Superior temporal gyrus (tissue), 1 donor: ENCODE data around the gene NEU1.
"Not testable (repeated sequence)": the region's sequence is repeated elsewhere in the genome, so short reads cannot be mapped to it uniquely, and the experiment has no call there.

Experiments
- DNase-seq: peaks from one replicate; pipeline ENCODE4 v3.0.0-alpha.2; 2016; ENCODE audit errors: extremely low spot score

NEU1 gene

DNA sequence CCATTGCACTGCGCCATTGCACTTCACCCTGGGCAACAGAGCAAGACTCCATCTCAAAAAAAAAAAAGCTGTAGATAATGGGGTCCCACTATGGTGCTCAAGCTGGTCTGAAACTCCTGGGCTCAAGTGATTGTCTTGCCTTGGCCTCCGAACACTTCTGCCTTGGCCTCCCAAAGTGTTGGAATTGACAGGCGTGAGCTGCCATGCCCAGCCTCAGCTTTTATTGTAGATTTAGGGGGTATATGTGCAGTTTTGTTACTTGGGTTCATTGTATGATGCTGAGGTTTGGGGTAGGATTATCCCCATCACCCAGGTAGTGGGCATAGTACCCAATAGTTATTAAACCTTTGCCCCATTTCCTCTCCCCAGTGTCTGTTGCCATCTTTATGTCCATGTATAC is 23.7 kb downstream of the NEU1 start:
- no peak for DNase-seq

DNA sequence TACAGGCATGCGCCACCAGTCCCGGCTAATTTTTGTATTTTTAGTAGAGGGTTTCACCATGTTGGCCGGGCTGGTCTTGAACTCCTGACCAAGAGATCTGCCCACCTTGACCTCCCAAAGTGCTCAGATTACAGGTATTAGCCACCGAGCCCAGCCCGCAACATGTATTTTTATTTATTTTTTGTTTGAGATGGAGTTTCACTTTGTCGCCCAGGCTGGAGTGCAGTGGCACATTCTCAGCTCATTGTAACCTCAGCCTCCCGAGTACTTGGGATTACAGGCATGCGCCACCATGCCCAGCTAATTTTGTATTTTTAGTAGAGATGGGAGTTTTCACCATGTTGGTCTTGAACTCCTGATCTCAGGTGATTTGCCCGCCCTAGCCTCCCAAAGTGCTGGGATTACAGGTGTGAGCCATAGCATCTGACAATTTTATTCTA is 24.5 kb downstream of the NEU1 start:
- DNase-seq = not testable (repeated sequence)

DNA sequence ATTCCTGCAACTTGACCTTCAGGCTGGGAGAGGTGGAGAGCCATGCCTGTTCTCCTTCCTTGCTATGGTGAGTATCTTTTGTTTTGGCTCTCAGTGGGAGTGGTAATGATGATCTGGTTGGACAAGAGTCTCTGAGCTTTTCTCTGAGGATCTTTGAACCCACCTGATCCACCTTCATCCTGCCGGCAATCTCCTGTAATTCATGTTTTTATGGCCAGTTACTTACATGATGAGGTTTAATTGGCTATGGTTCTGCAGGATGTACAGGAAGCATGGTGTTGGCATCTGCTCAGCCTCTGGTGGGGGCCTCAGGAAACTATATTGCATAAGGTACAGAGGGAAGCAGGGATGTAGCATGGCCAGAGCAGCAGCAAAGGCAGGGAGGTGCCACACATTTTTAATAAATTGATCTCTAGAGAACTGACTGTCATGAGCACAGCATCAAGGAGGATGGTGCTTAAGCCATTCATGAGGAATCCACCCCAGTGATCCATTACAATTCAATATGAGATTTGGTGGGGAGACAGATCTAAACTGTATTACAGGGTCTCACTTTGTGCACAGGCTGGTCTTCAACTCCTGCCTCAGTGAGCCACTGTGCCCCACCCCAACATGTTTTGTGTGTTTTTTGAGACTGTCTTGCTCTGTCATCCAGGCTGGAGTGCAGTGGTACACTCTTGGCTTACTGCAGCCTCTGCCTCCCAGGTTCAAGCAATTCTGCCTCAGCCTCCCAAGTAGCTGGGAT is 25.1 kb downstream of the NEU1 start:
- no peak for DNase-seq

DNA sequence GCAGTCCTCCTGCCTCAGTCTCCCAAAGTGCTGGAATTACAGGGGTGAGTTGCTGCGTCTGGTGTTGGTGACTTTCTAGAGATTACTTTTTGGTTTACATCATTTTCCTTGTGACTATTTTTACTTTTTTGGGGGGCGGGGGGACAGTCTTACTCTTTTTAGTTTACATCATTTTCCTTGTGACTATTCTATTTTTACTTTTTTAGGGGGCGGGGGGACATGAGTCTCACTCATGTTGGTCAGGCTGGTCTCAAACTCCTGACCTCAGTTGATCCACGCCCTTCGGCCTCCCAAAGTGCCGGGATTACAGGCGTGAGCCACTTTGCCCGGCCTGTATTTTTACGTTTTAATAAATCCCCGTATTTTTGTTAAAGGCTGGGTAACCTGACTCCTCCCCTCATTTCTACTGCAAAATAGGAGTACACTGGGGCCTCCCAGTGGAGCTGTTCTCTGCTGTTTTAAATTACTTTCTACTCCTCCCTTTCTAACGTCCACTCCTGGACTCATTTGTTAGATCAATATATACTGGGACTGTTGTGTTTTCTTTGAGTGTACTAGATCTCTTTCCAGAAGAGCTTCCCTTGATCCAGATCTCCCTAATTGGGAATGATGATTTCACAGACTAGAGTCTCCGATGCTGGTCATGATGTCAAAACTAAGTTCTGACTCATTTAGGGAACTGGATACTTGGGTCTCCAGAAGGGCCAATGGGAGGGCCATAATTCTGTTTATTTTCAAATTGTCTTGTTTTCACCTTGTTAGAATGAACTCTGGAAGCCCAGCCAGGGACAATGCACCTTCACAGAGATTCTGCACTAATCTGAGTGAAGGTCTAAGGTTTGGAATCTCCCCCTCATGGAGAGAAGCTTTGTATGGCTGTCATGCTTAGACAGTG is 25.9 kb downstream of the NEU1 start:
- DNase-seq = no peak

DNA sequence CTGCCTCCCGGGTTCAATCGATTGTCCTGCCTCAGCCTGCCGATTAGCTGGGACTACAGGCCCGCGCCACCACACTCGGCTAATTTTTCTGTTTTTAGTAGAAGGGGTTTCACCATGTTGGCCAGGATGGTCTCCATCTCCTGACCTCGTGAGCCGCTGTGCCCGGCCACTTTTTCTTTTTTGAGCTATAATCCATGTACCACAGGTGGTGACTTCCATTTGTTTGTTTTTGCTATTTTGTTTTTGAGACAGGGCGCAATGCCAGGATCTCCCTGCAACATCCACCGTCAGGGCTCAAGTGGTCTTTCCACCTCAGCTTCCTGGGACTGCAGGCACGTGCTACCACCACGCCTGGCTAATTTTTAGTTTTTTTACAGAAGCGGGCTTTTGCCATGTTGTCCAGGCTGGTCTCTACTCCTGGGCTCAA is 26.6 kb downstream of the NEU1 start:
- no peak for DNase-seq

DNA sequence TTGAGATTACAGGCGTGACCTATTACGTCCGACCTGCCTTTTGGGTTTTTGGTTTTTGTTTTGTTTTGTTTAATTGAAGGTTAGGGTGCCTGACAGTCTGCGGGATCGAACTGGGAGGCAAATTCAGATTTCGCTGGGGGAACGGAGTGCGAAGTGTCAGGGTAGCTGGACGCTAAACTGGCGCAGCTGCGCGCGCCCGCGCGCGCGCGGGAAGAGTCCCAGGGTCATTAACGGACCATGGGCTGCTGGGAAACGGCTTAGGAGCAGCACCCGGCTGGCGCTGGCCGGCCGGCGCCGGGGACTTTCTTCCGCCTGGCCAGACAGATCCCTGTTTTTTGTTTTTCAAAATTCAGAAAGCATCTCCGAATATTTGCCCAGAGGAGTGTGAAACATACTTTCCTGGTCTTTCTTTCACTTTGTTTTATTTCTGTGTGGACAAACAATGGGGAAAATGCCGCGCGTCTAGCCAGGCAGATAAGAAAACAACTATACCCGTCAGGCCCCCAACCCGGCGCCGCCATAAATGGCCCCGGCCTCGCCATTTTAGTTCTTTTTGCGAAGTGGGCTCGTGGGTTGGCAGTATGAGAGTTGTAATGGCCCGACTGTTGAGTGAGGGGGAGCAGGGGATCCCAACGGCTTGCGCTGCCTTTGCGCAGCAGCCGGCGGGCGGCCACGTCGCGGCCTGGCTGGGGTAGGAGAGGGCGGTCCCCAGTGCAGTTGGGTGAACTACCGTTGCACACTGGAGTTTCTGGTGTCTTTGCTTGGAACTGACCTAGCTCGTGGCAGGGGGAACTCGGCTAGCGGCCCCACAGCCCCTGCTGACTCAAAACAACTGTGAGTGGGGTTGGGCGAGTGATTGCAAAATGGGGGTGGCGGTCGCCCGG is 28.0 kb downstream of the NEU1 start:
- peak; percentile 92 for DNase-seq

DNA sequence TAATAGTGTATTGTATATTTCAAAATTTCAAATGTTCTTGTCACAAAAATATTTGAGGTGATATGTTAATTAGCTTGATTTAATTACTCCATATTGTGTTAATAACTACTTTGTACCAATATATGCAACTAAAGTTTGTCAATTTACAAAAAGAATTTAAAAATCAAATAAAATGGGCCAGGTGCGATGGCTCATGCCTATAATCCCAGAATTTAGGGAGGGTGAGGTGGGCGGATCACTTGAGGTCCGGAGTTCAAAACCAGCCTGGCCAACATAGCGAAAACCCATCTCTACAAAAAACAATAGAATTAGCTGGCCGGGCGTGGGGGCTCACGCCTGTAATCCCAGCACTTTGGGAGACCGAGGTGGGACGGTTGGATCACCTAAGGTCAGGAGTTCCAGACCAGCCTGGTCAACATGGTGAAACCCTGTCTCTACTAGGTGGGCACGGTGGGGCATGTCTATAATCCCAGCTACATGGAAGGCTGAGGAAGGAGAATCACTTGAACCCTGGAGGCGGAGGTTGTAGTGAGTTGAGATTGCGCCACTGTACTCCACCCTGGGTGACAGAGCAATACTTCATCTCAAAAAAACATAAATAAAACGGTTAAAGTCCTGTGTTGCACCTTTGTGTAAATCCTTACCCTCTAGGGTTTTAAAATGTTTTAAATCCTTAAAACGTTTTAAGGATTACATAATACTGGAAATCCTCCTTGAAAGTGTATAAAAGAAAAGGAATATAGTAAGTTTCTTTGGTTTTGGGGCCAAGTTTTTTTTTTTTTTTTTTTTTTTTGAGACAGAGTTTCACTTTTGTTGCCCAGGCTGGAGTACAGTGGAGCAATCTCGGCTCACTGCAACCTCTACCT is 31.0 kb downstream of the NEU1 start:
- no peak for DNase-seq

DNA sequence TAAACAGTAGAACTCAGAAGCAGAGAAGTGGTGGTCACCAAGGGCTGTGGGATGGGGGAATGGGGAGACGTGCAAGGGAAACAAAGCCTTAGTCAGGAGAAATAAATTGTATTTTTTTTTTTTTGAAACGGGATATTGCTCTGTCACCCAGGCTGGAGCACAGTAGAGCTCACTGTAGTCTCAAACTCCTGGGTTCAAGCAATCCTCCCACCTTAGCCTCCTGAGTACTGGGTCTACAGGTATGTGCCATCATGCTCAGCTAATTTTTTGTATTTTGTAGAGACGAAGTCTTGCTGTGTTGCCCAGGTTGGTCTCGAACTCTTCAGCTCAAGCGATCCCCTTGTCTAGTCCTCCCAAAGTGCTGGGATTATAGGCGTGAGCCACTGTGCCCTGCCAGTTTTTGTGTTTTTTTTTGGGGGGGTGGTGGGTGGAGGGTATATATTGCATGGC is 31.7 kb downstream of the NEU1 start:
- DNase-seq = no peak

DNA sequence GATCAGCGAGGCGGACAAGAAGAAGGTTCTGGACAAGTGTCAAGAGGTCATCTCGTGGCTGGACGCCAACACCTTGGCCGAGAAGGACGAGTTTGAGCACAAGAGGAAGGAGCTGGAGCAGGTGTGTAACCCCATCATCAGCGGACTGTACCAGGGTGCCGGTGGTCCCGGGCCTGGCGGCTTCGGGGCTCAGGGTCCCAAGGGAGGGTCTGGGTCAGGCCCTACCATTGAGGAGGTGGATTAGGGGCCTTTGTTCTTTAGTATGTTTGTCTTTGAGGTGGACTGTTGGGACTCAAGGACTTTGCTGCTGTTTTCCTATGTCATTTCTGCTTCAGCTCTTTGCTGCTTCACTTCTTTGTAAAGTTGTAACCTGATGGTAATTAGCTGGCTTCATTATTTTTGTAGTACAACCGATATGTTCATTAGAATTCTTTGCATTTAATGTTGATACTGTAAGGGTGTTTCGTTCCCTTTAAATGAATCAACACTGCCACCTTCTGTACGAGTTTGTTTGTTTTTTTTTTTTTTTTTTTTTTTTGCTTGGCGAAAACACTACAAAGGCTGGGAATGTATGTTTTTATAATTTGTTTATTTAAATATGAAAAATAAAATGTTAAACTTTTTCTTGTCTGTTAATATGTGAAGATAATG is 32.9 kb downstream of the NEU1 start:
- peak; percentile 92 for DNase-seq

DNA sequence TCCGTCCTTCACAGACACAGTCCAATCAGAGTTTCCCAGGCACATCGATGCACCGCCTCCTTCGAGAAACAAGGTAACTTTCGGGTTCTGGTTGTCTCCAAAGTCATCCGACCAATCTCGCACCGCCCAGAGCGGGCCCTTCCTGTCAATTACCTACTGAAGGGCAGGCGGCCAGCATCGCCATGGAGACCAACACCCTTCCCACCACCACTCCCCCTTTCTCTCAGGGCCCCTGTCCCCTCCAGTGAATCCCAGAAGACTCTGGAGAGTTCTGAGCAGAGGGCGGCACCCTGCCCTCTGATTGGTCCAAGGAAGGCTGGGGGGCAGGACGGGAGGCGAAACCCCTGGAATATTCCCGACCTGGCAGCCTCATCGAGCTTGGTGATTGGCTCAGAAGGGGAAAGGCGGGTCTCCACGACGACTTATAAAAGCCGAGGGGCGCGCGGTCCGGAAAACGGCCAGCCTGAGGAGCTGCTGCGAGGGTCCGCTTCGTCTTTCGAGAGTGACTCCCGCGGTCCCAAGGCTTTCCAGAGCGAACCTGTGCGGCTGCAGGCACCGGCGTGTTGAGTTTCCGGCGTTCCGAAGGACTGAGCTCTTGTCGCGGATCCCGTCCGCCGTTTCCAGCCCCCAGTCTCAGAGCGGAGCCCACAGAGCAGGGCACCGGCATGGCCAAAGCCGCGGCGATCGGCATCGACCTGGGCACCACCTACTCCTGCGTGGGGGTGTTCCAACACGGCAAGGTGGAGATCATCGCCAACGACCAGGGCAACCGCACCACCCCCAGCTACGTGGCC is 35.1 kb downstream of the NEU1 start, which contains the start of gene HSPA1B:
Gene HSPA1B, plus strand, starts transcription at position 453 of the 794 bp plus-strand sequence. Its CDS starts 213 bp downstream, at position 666.
- peak; percentile 99 for DNase-seq

DNA sequence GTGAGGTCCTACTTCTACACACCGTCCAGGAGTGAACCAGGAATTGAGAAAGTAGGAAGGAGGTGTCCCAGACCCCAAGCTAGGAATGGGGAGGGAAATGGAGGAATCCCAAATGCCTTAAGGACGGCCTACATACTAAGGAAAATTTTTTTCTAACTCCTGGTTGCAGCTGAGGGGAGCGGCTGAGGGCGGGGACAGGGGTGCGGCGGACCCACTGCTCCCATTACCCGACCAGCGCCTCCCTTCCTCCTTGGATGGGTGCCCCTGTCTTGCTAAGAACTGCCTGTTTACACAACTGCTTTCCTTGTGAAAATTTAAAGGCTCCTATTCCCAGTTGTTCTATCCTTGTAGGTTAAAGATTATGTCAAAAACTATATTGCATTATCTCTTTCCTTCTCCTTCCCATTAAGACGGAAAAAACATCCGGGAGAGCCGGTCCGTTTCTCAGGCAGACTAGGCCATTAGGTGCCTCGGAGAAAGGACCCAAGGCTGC is 35.8 kb downstream of the NEU1 start:
- no peak for DNase-seq

DNA sequence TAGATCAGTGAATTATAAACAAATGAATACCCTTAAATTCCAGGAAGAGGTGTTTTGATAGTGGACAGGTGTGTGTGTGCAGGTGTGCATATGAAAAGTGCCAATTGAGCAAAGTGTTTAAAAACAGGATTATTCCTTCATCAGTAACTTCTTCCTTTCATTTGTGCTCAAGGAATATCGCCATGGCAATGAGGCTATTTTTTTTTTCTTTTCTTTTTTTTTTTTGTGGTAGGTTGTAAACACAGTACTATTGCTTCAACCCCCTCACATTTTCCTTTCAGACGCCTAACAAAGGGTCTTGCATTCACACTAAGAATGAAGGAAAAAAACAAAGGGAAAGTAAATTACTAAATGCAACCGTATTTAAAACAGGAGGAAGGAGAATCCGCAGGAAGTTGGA is 37.1 kb downstream of the NEU1 start:
- no peak for DNase-seq

DNA sequence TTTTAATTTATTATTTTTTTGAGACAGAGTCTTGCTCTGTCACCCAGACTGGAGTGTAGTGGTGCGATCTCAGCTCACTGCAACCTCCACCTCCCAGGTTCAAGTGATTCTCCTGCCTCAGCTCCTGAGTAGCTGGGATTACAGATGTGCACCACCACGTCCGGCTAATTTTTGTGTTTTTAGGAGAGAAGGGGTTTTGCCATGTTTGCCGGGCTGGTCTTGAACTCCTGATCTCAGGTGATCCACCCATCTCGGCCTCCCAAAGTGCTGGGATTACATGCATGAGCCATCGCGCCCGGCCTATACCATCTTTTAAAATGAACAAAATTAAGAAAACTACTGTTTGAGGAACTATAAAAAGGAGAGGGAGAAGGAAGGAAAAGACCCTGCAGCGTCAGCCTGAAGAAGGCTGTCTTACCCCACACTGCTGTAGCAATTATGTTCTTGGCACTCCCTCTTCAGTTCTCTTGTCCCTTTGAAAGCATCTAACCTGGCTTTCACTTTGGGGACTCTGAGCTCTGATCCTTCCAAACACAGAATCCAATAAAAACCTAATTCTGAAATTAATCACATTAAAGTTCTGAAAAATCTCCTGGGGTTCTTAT is 38.9 kb downstream of the NEU1 start:
- DNase-seq = not testable (repeated sequence)

DNA sequence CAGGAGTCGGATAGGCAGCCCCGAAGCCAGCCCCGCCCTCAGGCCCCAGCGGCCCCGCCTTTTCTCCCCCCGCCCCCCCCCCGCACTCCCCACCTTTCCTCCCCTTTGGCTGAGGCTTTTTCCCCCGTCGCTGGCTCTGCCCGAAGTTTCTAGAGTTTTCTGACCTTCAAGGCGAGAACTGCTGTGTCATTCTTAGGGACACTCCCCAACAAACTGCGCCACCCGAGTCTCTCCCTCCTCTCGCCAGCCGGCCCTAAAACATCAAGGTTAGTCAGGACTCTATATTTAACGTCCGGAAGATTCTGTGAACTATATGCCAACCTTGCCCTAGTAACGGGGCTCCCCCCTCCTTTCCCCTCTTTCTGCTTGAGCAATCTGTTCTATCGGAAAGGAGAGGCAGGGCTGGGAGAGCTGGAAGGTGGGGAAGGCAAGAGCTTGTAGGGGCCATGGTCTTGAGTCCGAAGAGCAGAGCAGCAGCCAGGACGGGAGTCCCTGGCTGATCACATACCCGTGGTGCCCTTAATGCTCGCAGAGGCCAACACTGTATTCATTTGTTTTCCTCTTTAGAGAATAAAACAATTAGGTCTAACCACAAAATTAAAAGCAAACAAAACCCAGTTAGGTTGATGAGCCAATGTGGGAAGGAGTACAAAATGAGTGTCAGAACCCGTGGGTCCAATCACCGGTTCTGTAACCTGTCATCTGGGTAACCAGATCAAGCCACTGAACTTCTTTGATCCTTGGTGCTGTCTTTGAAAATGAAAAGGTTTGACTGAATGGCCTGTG is 40.4 kb downstream of the NEU1 start:
- DNase-seq = peak; percentile 82

DNA sequence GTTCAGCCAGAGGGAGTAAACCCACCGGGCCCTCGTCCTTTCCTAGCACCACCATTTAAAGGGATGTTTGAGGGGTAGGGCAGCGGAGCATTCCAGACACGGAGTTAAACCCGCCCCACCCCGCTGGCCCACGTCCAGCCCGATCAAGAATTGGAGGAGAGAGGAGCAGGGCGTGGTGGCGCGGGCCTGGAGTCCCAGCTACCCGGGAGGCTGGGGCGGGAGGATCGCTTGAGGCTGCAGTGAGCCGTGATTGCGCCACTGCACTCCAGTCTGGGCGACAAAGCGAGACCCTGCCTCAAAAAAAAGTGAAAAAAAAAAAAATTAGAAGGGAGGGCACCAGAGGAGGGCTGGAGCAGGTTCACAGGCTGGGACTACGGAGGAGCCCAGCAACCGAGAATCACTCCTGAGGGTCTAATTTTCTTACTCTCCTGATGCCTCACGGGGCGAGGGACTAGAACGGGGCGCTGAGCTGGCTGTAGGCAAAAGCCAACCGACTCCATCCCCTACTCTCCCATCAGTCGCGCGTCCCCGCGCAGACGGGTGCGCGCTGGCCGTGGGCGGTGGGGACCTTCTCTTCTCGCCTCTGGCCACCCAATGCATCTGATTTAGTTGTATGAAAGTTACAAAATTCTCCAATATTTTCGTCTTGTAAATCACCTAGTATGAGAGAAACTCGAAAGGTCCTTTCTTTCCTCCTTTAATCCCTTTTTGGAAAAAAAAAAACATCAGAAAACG is 41.2 kb downstream of the NEU1 start:
- peak; percentile 82 for DNase-seq

DNA sequence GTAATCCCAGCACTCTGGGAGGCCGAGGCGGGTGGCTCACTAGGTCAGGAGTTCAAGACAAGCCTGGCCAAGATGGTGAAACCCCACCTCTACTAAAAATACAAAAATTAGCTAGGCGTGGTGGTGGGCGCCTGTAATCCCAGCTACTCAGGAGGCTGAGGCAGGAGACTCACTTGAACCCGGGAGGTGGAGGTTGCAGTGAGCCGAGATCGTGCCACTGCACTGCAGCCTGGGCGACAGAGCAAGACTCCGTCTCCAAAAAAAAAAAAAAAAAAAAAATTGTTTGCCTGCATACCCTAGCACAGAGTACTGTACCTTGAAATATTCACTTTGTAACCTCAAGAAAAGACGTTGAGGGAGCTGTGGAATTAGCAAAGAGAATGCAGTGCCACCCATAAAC is 42.2 kb downstream of the NEU1 start:
- not testable (repeated sequence) for DNase-seq

DNA sequence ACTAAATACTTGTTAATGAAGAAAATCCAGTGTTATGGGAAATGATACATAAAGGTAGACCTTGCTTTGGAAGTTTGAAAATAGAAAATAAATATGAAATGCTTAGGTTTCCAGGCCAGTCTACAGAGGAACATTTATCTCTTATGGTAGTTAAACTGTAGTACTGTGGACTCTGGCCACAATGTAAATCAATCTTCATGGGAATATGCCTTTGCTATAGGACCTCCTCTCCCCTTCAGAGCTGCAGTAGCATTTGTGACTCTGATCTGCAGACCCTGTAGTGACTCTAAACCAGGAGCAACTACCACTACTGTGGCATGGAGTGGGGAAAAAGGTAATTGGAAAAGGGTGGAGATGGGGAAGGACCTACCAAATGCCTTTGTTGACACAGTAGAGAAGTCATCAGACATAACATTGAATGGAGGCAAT is 42.7 kb downstream of the NEU1 start:
- DNase-seq = peak; percentile 41
